GM18858 (cell line): Measurements from ENCODE around the gene DDX28.
"Not testable (repeated sequence)": the region's sequence is repeated elsewhere in the genome, so short reads cannot be mapped to it uniquely, and the experiment has no call there.

Source experiments
- ATAC-seq: cut with Tn5 transposase; IDR thresholded peaks from one replicate; pipeline ENCODE4 v1.9.1; 2021; ENCODE audit not compliant: unreplicated experiment

Gene DDX28

GRCh38 chr16:67995423-67995822 lies 27.6 kb downstream of the DDX28 start:
- ATAC-seq = no peak

- not testable (repeated sequence) for ATAC-seq
Measured at GRCh38 chr16:67994040-67994408, 29.0 kb downstream of the DDX28 start.

DNA sequence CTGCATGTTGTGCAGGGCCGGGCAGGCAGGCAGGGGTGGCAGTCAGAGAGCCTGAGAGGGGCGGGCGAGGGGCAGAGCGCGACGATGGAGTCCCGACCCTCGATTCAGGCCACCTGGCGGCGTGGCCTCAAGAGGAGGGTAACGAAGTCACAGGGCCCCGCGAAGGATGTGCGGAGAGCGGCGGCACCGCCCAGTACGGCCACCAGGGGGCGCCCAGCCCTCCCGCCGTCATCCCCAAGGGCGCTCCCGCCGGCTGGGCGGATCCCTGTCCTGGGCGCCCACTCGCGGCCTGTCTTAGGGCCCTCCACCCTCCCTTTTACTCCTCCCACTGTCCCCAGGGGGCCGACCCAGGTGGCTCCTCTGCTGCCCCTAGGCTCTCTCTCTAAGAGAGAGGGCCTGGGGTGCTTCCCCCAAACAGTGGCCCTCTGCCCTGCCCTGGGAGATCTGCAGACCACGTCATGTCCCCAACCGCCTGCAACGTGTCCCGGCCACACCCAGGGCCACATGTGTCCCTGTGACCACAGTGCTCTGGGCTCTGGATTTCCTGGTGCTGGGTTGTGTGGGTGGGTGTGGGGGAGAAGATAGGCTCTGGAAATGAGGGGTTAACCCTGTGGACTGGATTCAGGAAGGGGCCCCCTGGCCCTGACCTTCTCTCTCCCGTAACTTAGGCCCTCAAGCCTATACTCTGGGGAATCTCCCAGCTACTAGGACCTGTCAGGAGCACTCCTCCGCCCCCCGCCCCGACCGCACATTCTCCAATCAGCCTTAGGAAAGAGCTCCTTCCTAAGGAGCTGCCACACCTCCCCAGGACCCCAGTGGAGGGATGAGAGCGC lies 29.6 kb downstream of the DDX28 start:
- peak; percentile 58 for ATAC-seq

DNA sequence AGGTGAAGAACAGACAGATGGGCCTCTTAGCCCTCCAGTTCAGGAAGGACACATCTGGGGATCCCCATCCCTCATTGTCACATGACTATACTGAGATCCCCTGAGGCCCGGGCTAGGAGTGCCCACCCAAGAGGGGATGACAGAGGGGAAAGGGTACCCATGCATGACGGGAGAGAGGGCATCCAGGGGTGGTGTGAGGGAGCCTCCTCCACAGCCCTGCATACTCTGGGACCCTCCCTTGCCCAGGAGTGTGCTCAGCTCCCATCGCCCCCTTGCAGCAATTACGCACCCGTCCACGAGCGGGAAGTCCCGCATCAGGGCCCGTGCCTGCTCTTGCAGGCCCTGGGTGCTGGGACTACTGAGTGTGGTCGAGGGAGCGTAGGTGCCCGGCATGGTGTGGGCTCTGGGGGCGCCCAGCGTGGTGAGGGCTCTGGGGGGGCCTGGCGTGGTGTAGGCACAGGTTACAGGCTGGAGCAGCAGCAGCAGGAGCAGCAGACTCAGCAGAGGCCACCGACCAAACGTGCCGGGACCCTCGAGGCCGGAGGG lies 30.3 kb downstream of the DDX28 start:
- ATAC-seq = no peak

- ATAC-seq = no peak
Measured at GRCh38 chr16:67990018-67990386, 33.0 kb downstream of the DDX28 start.

DNA sequence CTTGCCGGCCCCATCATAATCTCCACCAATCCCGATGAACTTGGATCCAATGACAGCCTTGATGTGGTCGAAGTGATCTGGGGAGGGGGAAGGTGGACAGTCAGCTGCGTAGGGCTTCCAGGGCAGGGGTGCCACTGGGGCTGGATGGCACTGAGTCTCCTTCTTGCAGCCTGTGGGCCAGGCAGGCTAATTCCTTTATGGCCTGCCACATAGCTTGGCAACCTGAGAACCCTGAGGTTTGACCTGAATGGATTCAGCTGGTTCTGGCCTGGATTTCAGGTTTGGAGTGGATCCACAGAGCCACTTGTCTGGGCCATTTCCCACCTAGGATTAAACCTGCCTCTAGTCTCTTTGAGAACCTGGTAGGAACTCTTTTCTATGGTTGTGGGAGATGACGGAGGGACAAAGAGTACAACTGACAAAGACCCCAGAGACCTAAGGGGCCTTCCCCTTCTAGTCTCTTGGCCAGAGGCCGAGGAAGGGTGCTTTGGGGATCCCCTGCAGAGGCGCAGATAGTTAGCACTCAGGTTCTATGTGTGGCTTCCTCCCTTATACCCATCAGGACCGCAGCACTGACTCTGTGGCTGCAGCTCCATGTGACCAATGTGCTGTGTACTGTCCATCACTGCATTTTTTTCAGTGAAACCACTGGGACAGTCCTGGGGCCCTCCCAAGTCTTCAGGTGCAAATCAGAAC lies 33.6 kb downstream of the DDX28 start:
- no peak for ATAC-seq

GRCh38 chr16:67988675-67989074 lies 34.4 kb downstream of the DDX28 start:
- ATAC-seq = no peak

GRCh38 chr16:67987460-67988160 lies 35.4 kb downstream of the DDX28 start:
- ATAC-seq = no peak

GRCh38 chr16:67986949-67987348 lies 36.1 kb downstream of the DDX28 start:
- ATAC-seq = no peak

DNA sequence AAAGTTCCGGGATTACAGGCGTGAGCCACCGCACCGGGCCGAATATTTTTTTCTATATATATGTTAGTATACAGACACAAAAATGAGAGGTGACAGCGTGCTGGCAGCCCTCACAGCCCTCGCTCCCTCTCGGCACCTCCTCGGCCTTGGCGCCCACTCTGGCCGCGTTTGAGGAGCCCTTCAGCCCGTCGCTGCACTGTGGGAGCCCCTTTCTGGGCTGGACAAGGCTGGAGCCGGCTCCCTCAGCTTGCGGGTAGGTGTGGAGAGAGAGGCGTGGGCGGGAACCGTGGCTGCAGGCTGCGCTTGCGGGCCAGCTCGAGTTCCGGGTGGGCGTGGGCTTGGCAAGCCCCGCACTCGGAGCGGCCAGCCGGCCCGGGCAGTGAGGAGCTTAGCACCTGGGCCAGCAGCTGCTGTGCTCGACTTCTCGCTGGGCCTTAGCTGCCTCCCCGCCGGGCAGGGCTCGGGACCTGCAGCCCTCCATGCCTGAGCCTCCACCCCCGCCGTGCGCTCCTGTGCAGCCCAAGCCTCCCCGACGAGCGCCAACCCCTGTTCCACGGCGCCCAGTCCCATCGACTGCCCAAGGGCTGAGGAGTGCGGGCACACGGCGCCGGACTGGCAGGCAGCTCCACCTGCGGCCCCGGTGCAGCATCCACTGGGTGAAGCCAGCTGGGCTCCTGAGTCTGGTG lies 40.9 kb downstream of the DDX28 start:
- no peak for ATAC-seq

- ATAC-seq = no peak
Measured at GRCh38 chr16:67979955-67980678, 42.9 kb downstream of the DDX28 start, which contains the start of gene DPEP3. DPEP3 (minus strand) TSS chr16:67980499; CDS start chr16:67980380, 119 bp downstream.

DNA sequence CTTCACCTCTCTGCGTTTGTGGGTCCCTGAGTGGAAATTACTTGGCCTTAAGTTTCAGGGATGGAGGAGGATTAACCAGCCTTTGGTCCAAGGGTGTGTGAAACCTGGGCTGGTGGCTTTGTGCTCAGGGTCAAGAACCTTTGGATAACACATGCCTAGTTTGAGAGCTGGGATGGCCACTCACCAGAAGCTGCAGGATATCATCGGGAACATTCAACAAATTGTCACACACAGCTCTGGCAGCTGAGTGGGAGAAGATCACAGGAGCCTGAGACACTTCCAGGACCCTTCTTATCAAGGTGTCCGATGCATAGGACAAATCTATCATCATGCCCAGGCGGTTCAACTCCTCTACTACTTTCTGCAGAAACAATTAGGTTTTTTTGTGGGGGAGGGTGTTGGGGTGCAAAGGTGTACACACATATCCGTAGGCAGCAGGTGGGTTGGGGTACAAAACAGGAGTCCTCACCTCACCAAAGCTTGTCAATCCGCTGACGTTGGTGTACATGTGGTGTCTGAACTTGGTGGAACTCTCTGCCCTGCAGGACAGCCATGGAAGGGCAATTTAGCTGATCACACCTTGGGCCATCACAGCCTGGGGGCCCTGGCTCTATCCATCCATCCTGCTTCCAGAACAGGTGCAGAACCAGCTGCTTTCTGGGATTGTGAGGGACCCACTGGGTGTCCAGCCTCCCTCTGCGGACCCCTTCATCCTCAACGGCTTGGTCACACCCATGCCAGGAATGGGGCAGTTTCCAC lies 45.4 kb downstream of the DDX28 start:
- ATAC-seq = no peak

DNA sequence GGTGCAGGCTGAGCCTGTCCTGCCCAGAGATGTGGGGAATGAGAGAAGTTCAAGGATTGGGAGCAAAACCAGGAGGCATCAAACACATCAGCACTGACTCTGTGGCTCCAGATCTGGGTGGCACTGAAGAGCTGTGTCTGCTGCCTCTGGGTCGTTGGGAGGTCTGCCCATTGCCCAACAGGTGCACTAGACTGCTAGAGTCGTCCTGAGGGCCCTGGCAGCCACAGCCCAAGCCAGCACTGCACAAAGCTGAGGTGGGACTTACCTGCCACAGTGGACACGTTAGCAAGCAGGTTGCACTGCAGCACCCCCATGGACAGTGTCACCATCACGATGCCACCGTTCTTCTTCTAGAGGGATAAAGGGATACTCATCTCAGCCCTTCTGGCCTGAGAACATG lies 46.0 kb downstream of the DDX28 start:
- ATAC-seq = no peak

DNA sequence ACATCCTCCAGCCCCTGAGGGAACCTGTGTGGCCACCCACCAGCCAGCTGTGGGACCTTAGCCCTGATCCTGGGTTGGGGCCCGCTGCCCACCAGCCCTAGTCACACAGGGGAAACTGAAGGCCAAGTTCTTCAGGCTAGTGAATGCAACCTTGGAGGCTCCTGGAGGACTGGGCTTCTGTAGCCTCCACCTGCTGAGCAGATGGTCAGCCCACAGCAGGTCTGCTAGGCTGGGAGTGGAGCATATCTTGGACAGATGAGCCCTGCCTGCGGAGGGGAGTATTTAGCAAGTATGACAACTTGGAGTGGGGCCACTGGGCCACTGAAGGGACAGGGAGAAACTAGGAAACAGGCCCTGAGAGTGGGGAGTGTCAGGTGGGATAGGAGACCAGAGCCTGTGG lies 46.8 kb downstream of the DDX28 start:
- no peak for ATAC-seq

- ATAC-seq = no peak
Measured at GRCh38 chr16:67975321-67976105, 47.5 kb downstream of the DDX28 start.

- ATAC-seq = not testable (repeated sequence)
Measured at GRCh38 chr16:67972285-67972684, 50.7 kb downstream of the DDX28 start.

GRCh38 chr16:67971111-67971510 lies 51.9 kb downstream of the DDX28 start:
- ATAC-seq = no peak
